Chondrocyte (in vitro differentiated cells): ENCODE data around the gene NRP1. TPM values are rescaled to one million over a fixed set of nuclear protein-coding genes. Genes with fewer than 3 reads are reported as not detected.
A peak's percentile ranks its signal among the peaks of the same experiment; 100 is the strongest.

ENCODE experiments used
- DNase-seq: peaks from one replicate; pipeline ENCODE4 v3.0.0; 2021; ENCODE audit warnings: mixed read lengths, low spot score
- H3K27ac Mint-ChIP-seq: one replicate; pipeline ENCODE4 v1.8.0; 2021; ENCODE audit warnings: mild to moderate bottlenecking, moderate library complexity, mixed read lengths; ENCODE audit not compliant: unreplicated experiment
- H3K27me3 Mint-ChIP-seq: 2 replicates; pipeline ENCODE4 v1.8.0; 2021; ENCODE audit warnings: low read depth, mixed read lengths
- H3K36me3 Mint-ChIP-seq: 2 replicates; pipeline ENCODE4 v1.8.0; 2021; ENCODE audit warnings: low read depth, mixed read lengths
- H3K4me1 Mint-ChIP-seq: 2 replicates; pipeline ENCODE4 v1.8.0; 2021; ENCODE audit warnings: low read depth, mild to moderate bottlenecking, mixed read lengths
- H3K4me3 Mint-ChIP-seq: one replicate; pipeline ENCODE4 v1.8.0; 2021; ENCODE audit warnings: mild to moderate bottlenecking, moderate library complexity, mixed read lengths; ENCODE audit not compliant: unreplicated experiment
- H3K9me3 Mint-ChIP-seq: 2 replicates; pipeline ENCODE4 v1.8.0; 2021; ENCODE audit warnings: low read depth, mixed read lengths
- total RNA-seq: library from RNA; stranded (reverse); gene quantifications from 3 replicates; pipeline ENCODE4 v1.2.1, GENCODE V29; 2021
- TF ChIP-seq, protein P1 (sequence below): fragments of 200-600 bp; sonication (generic); IDR thresholded peaks from 2 replicates; pipeline ENCODE4 v1.5.0; 2021; ENCODE audit warnings: antibody characterized with exemption, mild to moderate bottlenecking, moderate library complexity

The NRP1 gene
- total RNA-seq, 1 donor from 2014 or later: 122 TPM

DNA sequence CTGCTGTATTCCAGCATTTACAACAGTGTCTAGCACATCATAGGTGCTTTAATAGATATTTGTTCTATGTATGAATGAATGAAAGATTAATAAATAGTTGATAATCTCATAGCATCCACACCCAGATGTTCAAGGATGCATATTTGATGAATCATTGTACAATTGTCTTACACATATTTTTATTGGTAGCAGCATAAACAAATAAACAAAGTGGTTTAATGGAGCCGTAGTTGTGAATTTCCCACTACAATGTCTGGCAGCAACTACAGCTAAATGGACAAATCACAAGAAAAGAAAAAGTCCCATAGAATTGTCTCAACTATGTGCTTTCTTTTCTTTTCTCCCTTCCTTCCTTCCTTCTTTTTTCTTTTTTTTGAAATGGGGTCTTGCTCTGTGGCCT, 150.8 kb downstream of the NRP1 start:
- Mint-ChIP-seq H3K9me3 (no peaks in the 10 kb centered on the region), H3K27me3 (no peaks in the 10 kb centered on the region), H3K27ac (no peak overlapping the region), H3K4me3 (no peak overlapping the region), H3K36me3 (peaks cover 52% of the 10 kb centered on the region), H3K4me1 (peaks cover 16% of the 10 kb centered on the region)
- DNase-seq: no peak
- TF ChIP-seq, protein P1, sequence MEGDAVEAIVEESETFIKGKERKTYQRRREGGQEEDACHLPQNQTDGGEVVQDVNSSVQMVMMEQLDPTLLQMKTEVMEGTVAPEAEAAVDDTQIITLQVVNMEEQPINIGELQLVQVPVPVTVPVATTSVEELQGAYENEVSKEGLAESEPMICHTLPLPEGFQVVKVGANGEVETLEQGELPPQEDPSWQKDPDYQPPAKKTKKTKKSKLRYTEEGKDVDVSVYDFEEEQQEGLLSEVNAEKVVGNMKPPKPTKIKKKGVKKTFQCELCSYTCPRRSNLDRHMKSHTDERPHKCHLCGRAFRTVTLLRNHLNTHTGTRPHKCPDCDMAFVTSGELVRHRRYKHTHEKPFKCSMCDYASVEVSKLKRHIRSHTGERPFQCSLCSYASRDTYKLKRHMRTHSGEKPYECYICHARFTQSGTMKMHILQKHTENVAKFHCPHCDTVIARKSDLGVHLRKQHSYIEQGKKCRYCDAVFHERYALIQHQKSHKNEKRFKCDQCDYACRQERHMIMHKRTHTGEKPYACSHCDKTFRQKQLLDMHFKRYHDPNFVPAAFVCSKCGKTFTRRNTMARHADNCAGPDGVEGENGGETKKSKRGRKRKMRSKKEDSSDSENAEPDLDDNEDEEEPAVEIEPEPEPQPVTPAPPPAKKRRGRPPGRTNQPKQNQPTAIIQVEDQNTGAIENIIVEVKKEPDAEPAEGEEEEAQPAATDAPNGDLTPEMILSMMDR: no peak

DNA sequence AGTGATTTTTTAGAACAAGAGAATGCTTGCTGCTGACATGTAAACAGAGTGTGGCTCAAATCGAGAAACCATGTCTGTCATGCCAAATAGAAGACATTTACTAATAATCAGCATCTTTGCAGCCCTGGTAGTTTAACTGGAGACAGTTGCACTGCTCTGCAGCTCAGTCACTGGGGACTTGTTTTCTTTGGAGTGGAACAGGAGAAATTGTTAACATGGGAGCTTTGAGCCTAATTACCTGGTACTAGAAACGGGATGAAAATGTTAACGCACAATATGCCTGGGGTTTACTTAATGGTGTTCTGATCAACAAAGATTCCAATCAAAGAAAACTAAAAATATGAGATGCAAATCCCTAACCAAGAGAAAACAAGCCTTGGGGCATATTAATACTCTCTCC, 153.5 kb downstream of the NRP1 start:
- H3K27ac Mint-ChIP-seq: no peak overlapping the region
- H3K4me3 Mint-ChIP-seq: no peak overlapping the region
- DNase-seq: no peak
- peaks cover 32% of the 10 kb centered on the region for H3K4me1 Mint-ChIP-seq
- no peaks in the 10 kb centered on the region for H3K27me3 Mint-ChIP-seq
- TF ChIP-seq, protein P1: no peak
- H3K36me3 Mint-ChIP-seq: peaks cover 42% of the 10 kb centered on the region
- H3K9me3 Mint-ChIP-seq: no peaks in the 10 kb centered on the region

DNA sequence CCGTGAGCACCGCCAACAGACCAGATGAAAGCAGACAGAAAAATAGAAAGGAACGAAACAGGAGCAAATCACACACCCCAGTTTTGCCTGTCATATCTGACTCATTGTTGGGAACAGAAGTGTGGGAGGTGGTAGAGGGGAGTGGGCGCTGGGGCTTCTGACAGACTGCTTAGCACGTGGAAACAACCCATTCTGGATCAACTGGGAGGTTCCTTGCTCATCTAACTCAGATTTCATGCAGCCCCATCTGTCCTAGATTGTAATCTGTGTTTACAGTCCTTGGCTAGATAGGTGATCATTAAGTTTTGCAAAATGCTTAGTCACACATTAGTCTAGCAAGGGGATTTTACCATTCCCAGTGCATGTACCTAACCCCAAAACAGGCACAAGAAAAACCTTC, 154.1 kb downstream of the NRP1 start:
- TF ChIP-seq, protein P1: no peak
- Mint-ChIP-seq H3K4me3 (no peak overlapping the region), H3K4me1 (peaks cover 32% of the 10 kb centered on the region), H3K9me3 (no peaks in the 10 kb centered on the region), H3K27ac (no peak overlapping the region), H3K36me3 (peaks cover 36% of the 10 kb centered on the region), H3K27me3 (no peaks in the 10 kb centered on the region)
- DNase-seq: no peak

DNA sequence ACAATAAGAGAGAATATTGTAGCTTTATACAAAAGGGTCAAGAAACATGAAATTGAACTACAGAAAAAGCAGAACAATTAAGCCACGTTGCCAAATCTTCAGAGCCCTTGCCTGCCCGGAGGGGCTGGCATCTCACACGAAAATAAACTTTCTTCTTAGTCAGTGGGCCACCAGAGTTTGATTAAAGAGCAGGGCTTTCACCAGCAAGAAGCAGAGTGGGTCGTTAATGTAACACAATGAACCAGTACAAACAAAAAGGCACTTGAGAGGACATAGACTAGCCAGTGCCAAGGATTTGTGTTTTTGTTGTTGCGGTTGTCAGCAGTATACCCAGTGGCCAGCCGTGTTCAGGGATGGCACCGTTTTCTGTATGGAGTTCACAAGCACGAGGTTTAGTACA, 155.4 kb downstream of the NRP1 start:
- peaks cover 32% of the 10 kb centered on the region for H3K4me1 Mint-ChIP-seq
- no peak for DNase-seq
- H3K4me3 Mint-ChIP-seq: no peak overlapping the region
- TF ChIP-seq, protein P1: no peak
- no peaks in the 10 kb centered on the region for H3K9me3 Mint-ChIP-seq
- H3K27me3 Mint-ChIP-seq: no peaks in the 10 kb centered on the region
- peak overlapping the region; percentile 73 for H3K27ac Mint-ChIP-seq
- peaks cover 36% of the 10 kb centered on the region for H3K36me3 Mint-ChIP-seq

DNA sequence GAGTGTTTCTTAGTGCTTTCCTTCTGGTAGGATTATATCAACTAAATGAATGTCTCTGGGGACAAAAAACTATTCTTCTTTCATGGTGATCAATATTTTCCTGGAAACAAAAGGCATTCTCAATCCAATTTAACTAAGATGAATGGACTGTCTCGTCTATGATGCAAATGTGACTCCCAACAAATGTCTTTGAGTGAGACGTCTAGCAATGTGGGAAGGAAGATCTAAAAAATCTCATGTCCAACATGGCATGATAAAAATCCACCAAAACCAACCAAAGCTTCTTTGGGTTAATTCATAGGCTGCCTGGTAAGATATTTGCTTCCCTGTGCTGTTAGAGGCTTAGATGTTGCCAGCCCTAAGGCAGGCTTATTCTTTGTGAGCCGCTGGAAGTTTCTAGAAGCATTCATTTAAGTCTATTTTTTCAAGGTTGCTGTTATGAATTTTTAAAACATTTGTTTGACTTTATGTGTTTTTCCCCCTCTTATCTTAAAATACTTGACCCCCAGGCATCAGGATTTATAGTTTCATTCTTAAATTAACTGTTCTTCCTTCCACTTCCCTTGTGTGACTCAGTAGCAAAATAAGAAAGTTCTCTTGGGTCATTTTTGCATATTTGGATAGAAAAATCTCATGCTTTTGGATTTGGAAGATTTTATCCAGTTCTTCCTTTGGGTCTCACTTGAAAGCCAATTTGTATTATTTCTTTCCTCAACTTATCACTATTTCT, 156.3 kb downstream of the NRP1 start:
- Mint-ChIP-seq H3K4me1 (peaks cover 32% of the 10 kb centered on the region), H3K36me3 (peaks cover 35% of the 10 kb centered on the region), H3K27me3 (no peaks in the 10 kb centered on the region), H3K4me3 (no peak overlapping the region), H3K9me3 (no peaks in the 10 kb centered on the region), H3K27ac (peak overlapping the region; percentile 63)
- no peak for DNase-seq
- TF ChIP-seq, protein P1: no peak
